ENCODE results near the gene CPNE5. TPM values are rescaled to one million over a fixed set of nuclear protein-coding genes. Genes with fewer than 3 reads are reported as not detected.

CPNE5 gene
- total and polyA plus RNA-seq, 2 of the 4 experiments (the other 2 are of a cell fraction): 0.07 TPM; not detected in 1

DNA sequence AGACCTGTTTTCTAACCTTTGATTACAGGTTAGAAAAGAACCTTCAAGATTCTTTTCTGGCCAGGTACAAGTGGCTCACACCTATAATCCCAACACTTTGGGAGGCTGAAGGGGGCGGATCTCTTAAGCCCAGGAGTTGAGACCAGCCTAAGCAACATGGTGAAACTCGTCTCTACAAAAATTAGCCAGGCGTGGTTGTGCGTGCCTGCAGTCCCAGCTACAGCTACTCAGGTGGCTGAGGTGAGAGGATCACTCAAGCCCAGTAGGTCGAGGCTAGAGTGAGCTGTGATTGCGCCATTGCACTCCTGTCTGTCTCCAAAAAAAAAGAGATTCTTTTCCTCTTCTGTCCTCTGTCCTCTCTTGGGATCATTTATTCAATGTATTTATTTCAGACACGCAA is 20.9 kb upstream of the CPNE5 start:
- Histone ChIP-seq H3K4me2 (ENCODE audit: low read depth, low read length) (no peak overlapping the region), H2BK15ac (ENCODE audit: low read depth, low read length) (no peak overlapping the region), H4K20me1 (ENCODE audit: insufficient read depth, low read length) (peaks cover 3% of the 10 kb centered on the region; the same call in 1 of the 2 replicates), H3K27me3 (ENCODE audit: control insufficient read depth, insufficient read depth, low read length) (no peaks in the 10 kb centered on the region), H2BK120ac (ENCODE audit: low read depth, low read length) (no peak overlapping the region), H3K4ac (ENCODE audit: low read depth, low read length) (no peak overlapping the region), H3K18ac (ENCODE audit: low read depth, low read length) (no peak overlapping the region), H2AFZ (replicated peaks; ENCODE audit: low read length, poor library complexity) (no peak overlapping the region), H3K9me1 (ENCODE audit: insufficient read depth, low read length) (peaks cover 32% of the 10 kb centered on the region), H2BK5ac (ENCODE audit: low read depth, low read length, poor library complexity, severe bottlenecking) (no peak overlapping the region), H3K36me3 (ENCODE audit: control insufficient read depth, insufficient read depth, low read length) (peaks cover 12% of the 10 kb centered on the region), H3K27ac (ENCODE audit: insufficient read depth, low read length) (no peak overlapping the region), H2AK5ac (ENCODE audit: low read depth, low read length) (no peak overlapping the region), H3K14ac (replicated peaks; ENCODE audit: low read depth, low read length) (no peak overlapping the region), H3K79me1 (ENCODE audit: low read depth in 1 of 2, low read length in 2 of 2) (peaks cover 32 to 82% of the 10 kb centered on the region in 2 experiments), H3K4me3 (ENCODE audit: insufficient read depth, low read depth, low read length) (no peak overlapping the region), H2BK20ac (ENCODE audit: low read depth, low read length) (no peak overlapping the region), H4K5ac (ENCODE audit: low read depth, low read length) (no peak overlapping the region), H2AK9ac (replicated peaks; ENCODE audit: low read depth, low read length, poor library complexity) (no peak overlapping the region), H3K56ac (ENCODE audit: extremely low read depth, insufficient read depth, low read length) (no peak overlapping the region), H3K4me1 (ENCODE audit: control insufficient read depth, insufficient read depth, low read length) (peaks cover 5% of the 10 kb centered on the region), H3K23ac (ENCODE audit: low read depth, low read length) (no peak overlapping the region), H3K9me3 (ENCODE audit: control insufficient read depth, insufficient read depth, low read length) (no peaks in the 10 kb centered on the region), H4K91ac (ENCODE audit: insufficient read depth, low read depth, low read length) (no peak overlapping the region), H4K8ac (ENCODE audit: low read depth in 2 of 2, low read length in 2 of 2) (no peak overlapping the region), H3K9ac (ENCODE audit: low read depth, low read length) (no peak overlapping the region)
- ChIA-PET CTCF (interaction anchor here (0.6 to 0.7 kb wide), 2 partner anchors 94 to 845 kb away, joined by 3 to 4 read pairs; no protein-coding TSS in a partner anchor), POLR2A (ENCODE audit: unreplicated experiment) (no interaction called here)
- TF ChIP-seq, protein P1, sequence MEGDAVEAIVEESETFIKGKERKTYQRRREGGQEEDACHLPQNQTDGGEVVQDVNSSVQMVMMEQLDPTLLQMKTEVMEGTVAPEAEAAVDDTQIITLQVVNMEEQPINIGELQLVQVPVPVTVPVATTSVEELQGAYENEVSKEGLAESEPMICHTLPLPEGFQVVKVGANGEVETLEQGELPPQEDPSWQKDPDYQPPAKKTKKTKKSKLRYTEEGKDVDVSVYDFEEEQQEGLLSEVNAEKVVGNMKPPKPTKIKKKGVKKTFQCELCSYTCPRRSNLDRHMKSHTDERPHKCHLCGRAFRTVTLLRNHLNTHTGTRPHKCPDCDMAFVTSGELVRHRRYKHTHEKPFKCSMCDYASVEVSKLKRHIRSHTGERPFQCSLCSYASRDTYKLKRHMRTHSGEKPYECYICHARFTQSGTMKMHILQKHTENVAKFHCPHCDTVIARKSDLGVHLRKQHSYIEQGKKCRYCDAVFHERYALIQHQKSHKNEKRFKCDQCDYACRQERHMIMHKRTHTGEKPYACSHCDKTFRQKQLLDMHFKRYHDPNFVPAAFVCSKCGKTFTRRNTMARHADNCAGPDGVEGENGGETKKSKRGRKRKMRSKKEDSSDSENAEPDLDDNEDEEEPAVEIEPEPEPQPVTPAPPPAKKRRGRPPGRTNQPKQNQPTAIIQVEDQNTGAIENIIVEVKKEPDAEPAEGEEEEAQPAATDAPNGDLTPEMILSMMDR (conservative IDR thresholded peaks at IDR 0.05; ENCODE audit: low read depth, low read length): no peak
- TF ChIP-seq FOS (IDR thresholded peaks at IDR 0.05; ENCODE audit: low read depth, low read length) (no peak), CEBPB (IDR thresholded peaks at IDR 0.05; ENCODE audit: low read depth, low read length) (0 out of 2 replicates have a peak, but pooled peaks have one; percentile 27)
- BruUV-seq (replicated peaks): no TSS peak
- DNase-seq (no peak), ATAC-seq (ENCODE audit: low read depth) (no peak)
- 93% methylated on average over 5 of the region's 7 CpGs; no CpG with 5 or more reads in 1 of the 2 experiments for WGBS, 2 experiments (ENCODE audit: extremely low coverage in 2 of 2, insufficient read length in 1 of 2)
- intact Hi-C loops (cut with micrococcal nuclease) (no loop called here), in situ Hi-C loops (cut with MboI; ENCODE audit: low sequenced_read_pairs) (no loop called here), dilution Hi-C loops (cut with HindIII; ENCODE audit: low sequenced_read_pairs, unreplicated experiment) (no loop called here)
